ENCODE results near the gene CPXM2.

Gene CPXM2

GRCh38 chr10:123870260-123870659 lies 21.3 kb downstream of the CPXM2 start:
- no peak for DNase-seq (ENCODE audit: low read depth, low spot score)

- no peak for DNase-seq (ENCODE audit: low read depth, low spot score)
These were observed 22.6 kb downstream of the CPXM2 start for GRCh38 chr10:123869020-123869414.

- no peak for DNase-seq (ENCODE audit: low read depth, low spot score)
These were observed 23.3 kb downstream of the CPXM2 start for GRCh38 chr10:123868038-123869019.

GRCh38 chr10:123865880-123866279 lies 25.7 kb downstream of the CPXM2 start:
- no peak for DNase-seq (ENCODE audit: low read depth, low spot score)

GRCh38 chr10:123865350-123865749 lies 26.3 kb downstream of the CPXM2 start:
- DNase-seq (ENCODE audit: low read depth, low spot score) = no peak

GRCh38 chr10:123864923-123865322 lies 26.7 kb downstream of the CPXM2 start:
- no peak for DNase-seq (ENCODE audit: low read depth, low spot score)

GRCh38 chr10:123863721-123864482 lies 27.7 kb downstream of the CPXM2 start:
- no peak for DNase-seq (ENCODE audit: low read depth, low spot score)

- DNase-seq (ENCODE audit: low read depth, low spot score) = no peak
These were observed 28.4 kb downstream of the CPXM2 start for GRCh38 chr10:123863183-123863575.

GRCh38 chr10:123862421-123863182 lies 29.0 kb downstream of the CPXM2 start:
- no peak for DNase-seq (ENCODE audit: low read depth, low spot score)

GRCh38 chr10:123860856-123861255 lies 30.8 kb downstream of the CPXM2 start:
- DNase-seq (ENCODE audit: low read depth, low spot score) = no peak

- no peak for DNase-seq (ENCODE audit: low read depth, low spot score)
These were observed 31.4 kb downstream of the CPXM2 start for GRCh38 chr10:123860209-123860608.

GRCh38 chr10:123859653-123860050 lies 32.0 kb downstream of the CPXM2 start:
- DNase-seq (ENCODE audit: low read depth, low spot score) = no peak

GRCh38 chr10:123858907-123859652 lies 32.5 kb downstream of the CPXM2 start:
- DNase-seq (ENCODE audit: low read depth, low spot score) = no peak

- DNase-seq (ENCODE audit: low read depth, low spot score) = no peak
These were observed 33.4 kb downstream of the CPXM2 start for GRCh38 chr10:123858077-123858681.

- no peak for DNase-seq (ENCODE audit: low read depth, low spot score)
These were observed 34.0 kb downstream of the CPXM2 start for GRCh38 chr10:123857616-123858015.

- DNase-seq (ENCODE audit: low read depth, low spot score) = no peak
These were observed 36.5 kb downstream of the CPXM2 start for GRCh38 chr10:123855008-123855684.

- no peak for DNase-seq (ENCODE audit: low read depth, low spot score)
These were observed 37.1 kb downstream of the CPXM2 start for GRCh38 chr10:123854498-123854897.

- no peak for DNase-seq (ENCODE audit: low read depth, low spot score)
These were observed 37.6 kb downstream of the CPXM2 start for GRCh38 chr10:123854003-123854402.

- DNase-seq (ENCODE audit: low read depth, low spot score) = no peak
These were observed 39.1 kb downstream of the CPXM2 start for GRCh38 chr10:123852411-123852951.

Measured in smooth muscle cell of the brain vasculature (primary cell).